NCI-H1417 treated with DMSO at 0.1 percent for 48 hours (cell line): ENCODE data around the gene ZBTB26.

Source experiments
- DNase-seq: peaks from one replicate; lab custom pipeline; 2025; lab: John Stamatoyannopoulos, UW

The ZBTB26 gene, protein sequence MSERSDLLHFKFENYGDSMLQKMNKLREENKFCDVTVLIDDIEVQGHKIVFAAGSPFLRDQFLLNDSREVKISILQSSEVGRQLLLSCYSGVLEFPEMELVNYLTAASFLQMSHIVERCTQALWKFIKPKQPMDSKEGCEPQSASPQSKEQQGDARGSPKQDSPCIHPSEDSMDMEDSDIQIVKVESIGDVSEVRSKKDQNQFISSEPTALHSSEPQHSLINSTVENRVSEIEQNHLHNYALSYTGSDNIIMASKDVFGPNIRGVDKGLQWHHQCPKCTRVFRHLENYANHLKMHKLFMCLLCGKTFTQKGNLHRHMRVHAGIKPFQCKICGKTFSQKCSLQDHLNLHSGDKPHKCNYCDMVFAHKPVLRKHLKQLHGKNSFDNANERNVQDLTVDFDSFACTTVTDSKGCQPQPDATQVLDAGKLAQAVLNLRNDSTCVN

DNA sequence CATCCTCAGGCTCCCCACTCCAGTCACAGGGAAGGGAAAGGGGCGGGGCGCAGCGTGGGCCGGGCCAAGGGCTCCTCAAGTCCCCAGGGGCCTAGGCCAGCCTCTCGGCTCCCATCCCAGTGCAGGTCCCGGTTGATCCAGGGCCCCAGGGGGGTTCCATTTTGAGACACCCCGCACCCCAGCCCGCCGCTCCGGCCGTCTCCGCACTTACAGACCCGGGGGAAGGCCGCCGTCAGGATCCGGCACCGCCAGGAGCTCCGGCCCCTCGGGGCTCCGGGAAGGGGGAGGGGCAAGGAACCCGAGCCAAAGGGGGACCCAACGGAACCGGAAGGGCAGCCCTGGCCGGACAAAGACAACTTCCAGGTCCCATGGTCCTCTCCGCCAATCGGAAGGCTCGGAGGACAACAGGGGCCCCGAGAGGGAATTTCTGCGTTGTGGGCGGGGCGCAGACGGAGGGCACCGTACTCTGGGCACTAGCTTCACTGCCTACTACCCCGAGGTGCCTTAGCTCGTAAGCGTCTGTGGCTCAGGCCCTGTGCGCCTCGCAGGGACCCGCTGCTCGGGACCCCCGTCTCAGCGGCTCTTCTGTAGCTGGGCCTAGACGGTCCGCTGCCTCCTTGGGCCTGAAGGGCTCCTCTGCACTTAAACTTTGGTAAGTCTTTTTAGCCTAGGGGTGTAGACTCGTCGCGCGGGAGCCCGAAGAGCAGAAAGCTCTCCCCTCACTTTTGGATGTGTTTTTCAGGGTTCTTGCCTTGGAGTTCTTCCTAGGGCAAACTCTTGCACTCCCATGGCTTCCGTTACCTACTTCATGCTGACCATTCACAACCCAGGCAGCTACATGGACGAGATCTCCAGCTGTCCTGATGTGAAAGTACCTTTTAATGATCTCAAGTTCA lies at the start of gene ZBTB26:
Gene ZBTB26 (minus strand): TSS at position 287 of the 896 bp plus-strand sequence. CDS start 11,578 bp downstream, outside the sequence.
- peak; percentile 55 for DNase-seq

GRCh38 chr9:122978601-122979000 lies 47.3 kb upstream of the ZBTB26 start:
- DNase-seq = no peak

DNA sequence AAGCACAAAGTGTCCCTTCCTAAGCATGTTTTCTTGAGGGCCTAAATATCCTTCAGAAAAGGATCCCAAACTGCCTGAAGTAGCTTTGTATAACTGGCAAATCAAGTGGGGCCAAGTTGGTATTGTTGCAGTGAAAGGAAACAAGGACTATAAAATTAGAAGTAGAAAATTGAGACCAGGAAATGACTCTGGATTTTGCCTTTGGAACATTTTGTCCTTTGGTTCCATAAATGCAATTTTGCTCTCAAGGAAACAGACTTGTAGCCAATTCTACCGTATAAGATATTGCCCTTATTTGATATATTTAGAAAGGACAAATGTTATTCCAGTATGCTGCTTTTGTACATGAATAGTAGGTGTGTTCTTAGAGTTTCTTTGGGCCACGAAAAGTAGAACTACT lies 43.9 kb upstream of the ZBTB26 start:
- DNase-seq = no peak

DNA sequence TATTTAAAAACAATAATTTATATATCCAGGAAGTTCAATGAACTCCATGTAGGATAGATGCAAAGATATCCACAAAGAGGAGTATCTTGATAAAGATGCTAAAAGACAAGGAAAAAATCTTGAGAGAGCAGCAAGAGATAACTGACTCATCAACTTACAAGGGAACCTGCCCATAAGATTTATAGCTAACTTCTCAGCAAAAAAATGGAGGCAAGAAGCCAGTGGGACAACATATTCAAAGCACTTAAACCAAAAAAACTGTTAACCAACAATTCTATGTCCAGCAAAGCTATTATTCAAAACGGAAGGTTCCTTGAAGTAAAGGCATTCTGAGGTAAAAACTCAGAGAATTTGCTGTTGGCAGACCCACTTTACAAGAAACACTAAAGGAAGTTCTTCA lies 29.8 kb upstream of the ZBTB26 start:
- DNase-seq = no peak

GRCh38 chr9:122955961-122956360 lies 24.6 kb upstream of the ZBTB26 start:
- DNase-seq = no peak

GRCh38 chr9:122954253-122954691 lies 23.0 kb upstream of the ZBTB26 start:
- no peak for DNase-seq

DNA sequence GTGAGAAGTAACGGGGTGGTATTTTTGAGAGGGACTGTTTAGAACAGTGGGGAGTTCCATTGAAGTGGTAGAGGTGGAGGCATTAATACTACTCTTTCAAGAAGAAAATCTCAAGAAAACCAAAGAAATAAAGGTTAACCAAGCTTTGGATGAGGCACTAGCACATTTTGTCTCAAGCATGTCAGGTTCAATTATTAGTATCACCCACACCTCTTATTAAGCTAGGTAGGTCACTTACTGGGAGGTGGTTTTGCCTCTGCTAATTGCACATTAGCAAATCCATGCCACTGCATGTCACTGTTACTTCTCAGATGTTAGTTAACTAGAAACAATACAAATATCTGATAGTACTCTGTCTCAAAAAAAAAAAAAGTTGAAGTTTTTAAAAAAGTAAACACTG lies 19.7 kb upstream of the ZBTB26 start:
- no peak for DNase-seq

GRCh38 chr9:122950263-122950662 lies 19.0 kb upstream of the ZBTB26 start:
- no peak for DNase-seq

GRCh38 chr9:122949696-122950095 lies 18.4 kb upstream of the ZBTB26 start:
- no peak for DNase-seq

- DNase-seq = no peak
Measured at GRCh38 chr9:122948313-122948712, 17.0 kb upstream of the ZBTB26 start.

DNA sequence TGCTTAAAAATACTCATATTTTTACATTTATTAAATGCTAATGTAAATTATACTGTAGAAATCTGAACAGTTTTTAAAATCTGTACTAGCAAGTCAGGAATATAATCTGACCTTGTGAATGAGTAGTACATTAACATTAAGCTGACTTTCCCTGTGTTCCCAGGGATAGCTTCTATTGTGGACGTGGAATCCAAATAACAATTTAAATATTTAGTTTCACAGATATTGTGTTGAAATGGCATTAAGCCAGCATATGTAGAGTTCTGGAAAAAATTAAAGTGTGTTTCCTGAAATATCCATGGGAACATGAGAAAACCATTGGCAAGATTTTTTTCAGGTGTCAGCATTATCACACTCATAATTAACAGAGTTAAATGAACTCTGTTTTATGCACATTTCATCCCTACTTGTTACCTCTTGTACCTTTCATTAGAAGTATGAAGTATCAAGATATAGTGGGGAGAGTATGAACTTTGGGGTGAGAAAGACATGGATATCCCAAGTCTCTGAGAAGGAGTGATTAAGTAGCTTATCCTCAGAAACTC lies 15.2 kb upstream of the ZBTB26 start:
- DNase-seq = no peak

DNA sequence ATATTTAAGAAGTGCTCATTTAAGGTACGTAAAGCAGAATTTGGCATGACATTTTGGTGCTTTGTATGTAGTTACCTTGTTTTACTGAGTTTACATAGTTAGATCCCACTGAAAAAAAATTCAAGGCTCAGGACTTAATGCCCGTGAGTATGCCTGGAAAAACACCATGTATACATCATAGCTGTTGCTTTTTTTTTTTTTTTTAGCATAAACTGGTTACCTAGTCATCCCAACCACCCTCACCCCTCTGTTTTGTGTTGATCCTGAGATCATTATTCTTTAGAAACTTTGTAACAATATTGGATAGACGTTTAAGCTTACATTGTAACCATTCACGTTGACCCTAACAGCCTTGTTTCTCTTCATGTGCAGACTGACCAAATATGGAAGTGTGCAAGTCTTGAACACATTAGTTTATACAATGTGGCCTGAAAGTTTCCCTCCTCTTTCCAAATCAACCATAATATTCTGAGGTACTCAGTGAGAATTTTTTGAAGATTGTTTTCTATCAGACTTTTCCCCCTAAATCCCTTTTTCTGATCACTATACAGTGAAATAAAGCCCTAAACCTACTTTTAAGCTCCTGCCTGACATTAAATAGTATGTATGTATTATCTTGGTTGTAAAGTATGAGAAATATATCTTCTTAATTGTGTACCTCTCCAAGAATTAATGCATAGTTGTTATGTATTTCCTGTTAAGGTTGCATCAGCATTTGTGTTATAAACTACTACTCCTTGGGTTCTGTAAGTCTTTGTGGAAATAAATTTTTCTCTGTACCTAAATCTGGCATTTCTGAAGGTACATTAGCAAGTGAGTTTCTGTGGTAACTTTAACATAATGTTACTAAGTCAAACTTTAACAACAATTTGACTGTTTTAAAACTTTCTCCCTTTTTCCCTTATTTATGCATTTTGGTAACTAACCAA lies 13.9 kb upstream of the ZBTB26 start:
- no peak for DNase-seq

- DNase-seq = no peak
Measured at GRCh38 chr9:122941582-122942234, 10.4 kb upstream of the ZBTB26 start.

DNA sequence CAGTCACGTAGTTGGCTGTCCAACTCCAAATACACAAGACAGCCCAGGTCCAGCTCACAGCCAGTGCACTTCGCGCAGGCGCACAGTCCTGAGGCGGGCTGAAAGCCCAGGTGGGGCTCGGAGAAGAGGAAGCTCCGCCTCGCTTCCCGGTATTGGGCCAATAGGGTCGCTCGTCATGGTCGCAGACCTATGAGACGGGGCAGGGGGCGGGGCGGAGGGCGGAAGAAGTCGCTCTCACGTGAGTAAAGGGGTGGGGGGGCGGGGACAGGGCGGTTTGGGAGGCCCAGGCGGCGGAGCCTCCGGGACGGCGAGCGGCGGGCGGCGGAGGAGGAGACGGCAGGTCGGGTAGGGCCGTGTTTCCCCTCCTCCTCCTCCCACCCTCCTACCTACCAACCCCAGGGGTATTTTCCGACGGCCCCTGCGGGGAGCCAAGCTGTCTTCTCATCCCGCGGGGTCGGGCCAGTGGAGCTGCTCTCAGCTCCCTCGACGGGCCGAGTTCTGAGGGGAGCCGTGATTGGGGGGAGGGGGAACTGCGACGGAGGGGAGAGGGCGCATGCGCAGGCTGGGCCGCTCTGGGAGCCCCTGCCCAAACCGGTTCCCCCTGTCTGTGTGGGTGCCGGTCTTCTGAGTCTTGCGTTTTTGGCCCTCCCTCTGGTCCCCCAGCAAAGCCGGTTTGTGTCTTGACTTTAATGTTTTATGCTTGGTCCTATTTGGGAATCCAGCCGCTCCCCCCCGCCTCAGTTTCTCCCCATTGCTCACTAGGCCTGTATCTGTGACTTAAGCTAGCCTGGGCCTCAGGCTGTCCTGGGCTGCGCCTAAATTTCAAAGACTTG lies 9.7 kb upstream of the ZBTB26 start, which contains the start of gene RABGAP1:
Gene RABGAP1 (plus strand): TSS at position 272 of the 833 bp plus-strand sequence. CDS start 16,040 bp downstream, outside the sequence.
- DNase-seq = peak; percentile 89

DNA sequence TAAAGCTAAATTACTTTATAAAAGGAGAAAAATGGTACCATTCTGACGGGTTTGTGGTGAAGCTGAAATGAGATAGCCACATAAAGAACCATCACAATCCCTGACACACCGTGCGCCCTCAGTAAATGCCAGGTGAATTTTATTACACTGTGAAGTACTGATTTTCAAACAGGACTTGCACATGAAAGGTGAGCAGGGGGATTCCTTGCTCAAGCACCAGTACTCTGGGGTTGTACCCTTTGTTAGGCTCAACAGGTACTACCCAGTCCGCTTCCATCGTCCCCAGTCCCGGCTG lies 9.1 kb upstream of the ZBTB26 start:
- no peak for DNase-seq

DNA sequence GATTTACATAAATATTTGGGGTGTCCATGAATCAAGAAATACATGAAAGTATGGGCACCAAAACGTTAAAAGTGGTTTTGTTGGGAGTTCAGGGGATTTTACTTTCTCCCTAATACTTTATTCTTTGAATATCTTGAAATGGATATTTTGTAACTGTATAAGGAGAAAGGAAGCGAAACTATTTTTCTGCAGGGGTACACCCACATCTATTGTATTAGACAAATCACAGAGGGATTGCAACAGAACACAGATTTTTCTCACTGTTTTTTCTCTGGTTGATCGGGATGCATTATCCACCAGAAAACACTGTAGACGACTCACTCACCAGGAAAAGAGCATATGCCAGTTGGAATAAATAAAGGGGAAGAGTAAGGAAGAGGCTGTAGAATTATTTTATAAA lies 8.3 kb upstream of the ZBTB26 start:
- no peak for DNase-seq

DNA sequence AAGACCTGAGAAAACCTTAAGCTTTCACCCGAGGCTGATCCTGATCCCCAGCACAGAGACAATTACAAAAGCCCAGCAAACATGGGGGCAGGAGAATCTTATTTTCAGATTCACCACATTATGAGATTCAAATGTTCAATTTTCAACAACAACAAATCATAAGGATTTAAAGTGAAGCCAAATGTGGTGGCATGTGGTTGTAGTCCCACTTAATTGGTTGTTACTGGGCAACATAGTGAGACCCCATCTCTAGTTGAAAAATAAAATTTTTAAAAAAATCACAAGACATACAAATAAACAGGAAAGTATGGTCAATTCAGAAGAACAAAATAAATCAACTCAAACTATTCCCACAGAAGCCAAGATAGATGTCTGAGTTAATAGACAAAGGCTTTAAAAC lies 5.6 kb upstream of the ZBTB26 start:
- no peak for DNase-seq

- no peak for DNase-seq
Measured at GRCh38 chr9:122936464-122936863, 5.2 kb upstream of the ZBTB26 start.

DNA sequence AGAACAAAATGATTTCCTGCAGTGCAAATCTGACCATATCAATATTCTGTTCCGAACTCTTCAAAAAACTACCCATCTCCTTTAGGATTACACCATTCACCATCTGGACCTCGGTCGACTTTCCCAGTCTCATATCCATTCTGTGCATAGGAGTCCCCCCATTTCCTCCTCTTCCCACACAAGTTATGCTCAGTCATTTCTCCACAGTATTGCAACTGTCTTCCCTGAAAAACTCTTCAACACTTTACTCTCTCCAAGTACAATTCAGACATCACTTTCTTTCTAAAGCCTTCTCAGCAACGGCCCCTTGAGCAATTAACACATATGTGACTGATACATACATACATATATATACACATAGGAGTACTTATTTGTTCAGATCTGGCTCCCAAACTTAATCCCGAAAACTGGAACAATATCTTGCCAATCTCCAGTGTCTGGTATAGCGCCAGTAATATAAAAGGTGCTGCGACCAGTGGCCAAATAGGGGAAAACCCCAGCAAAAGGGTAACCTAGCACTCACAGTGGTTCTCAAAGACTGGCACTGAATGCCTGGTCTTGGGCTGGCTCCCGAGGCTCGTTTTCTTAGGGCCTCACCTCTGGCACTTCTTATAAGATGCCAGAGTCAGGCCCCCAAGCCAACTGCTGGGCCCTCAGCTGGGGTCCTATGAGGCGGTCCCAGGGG lies 629 bp downstream of the ZBTB26 start:
- DNase-seq = no peak
